Activated CD8-positive, alpha-beta memory T cell treated with anti-CD3 and anti-CD28 coated beads, Interleukin-2, amount 50 U/mL, for 1 hour (primary cell): ENCODE results near the gene SDE2.
"Not testable (repeated sequence)": the region's sequence is repeated elsewhere in the genome, so short reads cannot be mapped to it uniquely, and the experiment has no call there.

Experiments
- DNase-seq: peaks from one replicate; pipeline ENCODE4 v3.0.0-alpha.2; 2020; ENCODE audit errors: extremely low read depth

Gene SDE2

GRCh38 chr1:225999227-225999911, at the start of gene SDE2:
SDE2 (minus strand) TSS chr1:225999343; CDS start chr1:225999312, 31 bp downstream.
- DNase-seq = peak; percentile 99

GRCh38 chr1:226048886-226049285, 49.7 kb upstream of the SDE2 start:
- DNase-seq = no peak

GRCh38 chr1:226047495-226047894, 48.4 kb upstream of the SDE2 start:
- no peak for DNase-seq

GRCh38 chr1:226046240-226046639, 47.1 kb upstream of the SDE2 start:
- DNase-seq = no peak

- DNase-seq = no peak
Observed at GRCh38 chr1:226044514-226045101, 45.5 kb upstream of the SDE2 start.

GRCh38 chr1:226041419-226041818, 42.3 kb upstream of the SDE2 start:
- DNase-seq = no peak

GRCh38 chr1:226038661-226039060, 39.5 kb upstream of the SDE2 start:
- DNase-seq = no peak

- no peak for DNase-seq
Observed at GRCh38 chr1:226035915-226036314, 36.8 kb upstream of the SDE2 start.

GRCh38 chr1:226034482-226034881, 35.3 kb upstream of the SDE2 start:
- DNase-seq = no peak

GRCh38 chr1:226033991-226034390, 34.8 kb upstream of the SDE2 start:
- no peak for DNase-seq

GRCh38 chr1:226033582-226033981, 34.4 kb upstream of the SDE2 start:
- no peak for DNase-seq

GRCh38 chr1:226029568-226030225, 30.6 kb upstream of the SDE2 start:
- no peak for DNase-seq

- DNase-seq = no peak
Observed at GRCh38 chr1:226029093-226029496, 30.0 kb upstream of the SDE2 start.

GRCh38 chr1:226027538-226028217, 28.5 kb upstream of the SDE2 start:
- DNase-seq = no peak

GRCh38 chr1:226026833-226027232, 27.7 kb upstream of the SDE2 start:
- no peak for DNase-seq

GRCh38 chr1:226023735-226024134, 24.6 kb upstream of the SDE2 start:
- no peak for DNase-seq

GRCh38 chr1:226021801-226022200, 22.7 kb upstream of the SDE2 start:
- DNase-seq = no peak

- no peak for DNase-seq
Observed at GRCh38 chr1:226021401-226021800, 22.3 kb upstream of the SDE2 start.

GRCh38 chr1:226019572-226019971, 20.4 kb upstream of the SDE2 start:
- no peak for DNase-seq

- no peak for DNase-seq
Observed at GRCh38 chr1:226017070-226017469, 17.9 kb upstream of the SDE2 start.

- no peak for DNase-seq
Observed at GRCh38 chr1:226009650-226010044, 10.5 kb upstream of the SDE2 start.

GRCh38 chr1:226007126-226007892, 8.2 kb upstream of the SDE2 start:
- DNase-seq = not testable (repeated sequence)
